Left lung (tissue), 10 donors: ENCODE data around the gene ZBTB42. TPM values are rescaled to one million over a fixed set of nuclear protein-coding genes. Genes with fewer than 3 reads are reported as not detected.

ENCODE experiments used
- ATAC-seq: fragments of 200-7000 bp; cut with Tn5 transposase; one replicate; pipeline ENCODE4 v1.9.1; 2020; ENCODE audit warnings: moderate library complexity
- DNase-seq, 4 donors: peaks; one replicate each; pipeline ENCODE4 v3.0.0-alpha.2; 2013 to 2020
- H3K27ac ChIP-seq, 2 donors: fragments of 200-600 bp; sonication (generic) in 1 of 2; one replicate each; pipeline versions ENCODE4 v1.5.0 to v1.8.0; 2020 to 2021
- H3K27me3 ChIP-seq, 2 donors: fragments of 200-600 bp; sonication (generic) in 1 of 2; one replicate each; pipeline versions ENCODE4 v1.5.0 to v1.8.0; 2020 to 2021
- H3K36me3 ChIP-seq, 2 donors: fragments of 200-600 bp; sonication (generic) in 1 of 2; one replicate each; pipeline versions ENCODE4 v1.5.0 to v1.8.0; 2020 to 2021
- H3K4me1 ChIP-seq, 2 donors: fragments of 200-600 bp; one replicate each; pipeline ENCODE4 v1.8.0; 2021
- H3K4me3 ChIP-seq, 2 donors: fragments of 200-600 bp; sonication (generic) in 1 of 2; one replicate each; pipeline versions ENCODE4 v1.5.0 to v1.8.0; 2020 to 2021; ENCODE audit warnings: mild to moderate bottlenecking in 1 of 2
- H3K9me3 ChIP-seq, 2 donors: fragments of 200-600 bp; sonication (generic) in 1 of 2; one replicate each; pipeline versions ENCODE4 v1.5.0 to v1.8.0; 2020 to 2021
- CTCF ChIP-seq, 2 donors: fragments of 200-600 bp; sonication (generic) in 1 of 2; IDR thresholded peaks; one replicate each; pipeline versions ENCODE4 v1.5.0 to v1.8.0; 2021; ENCODE audit warnings: antibody characterized with exemption in 2 of 2
- intact Hi-C, 2 donors: fragments of 100-400 bp; cut with DNase I; formaldehyde crosslinking; loops; one replicate each; pipeline versions ENCODE4 v1.11.2 to v1.14.2; 2022
- polyA plus RNA-seq, 6 donors: library from polyadenylated mRNA; unstranded; fragments of 120-200 nt; gene quantifications; one replicate each; pipeline ENCODE4 v1.2.1, GENCODE V29; 2013; ENCODE audit not compliant: insufficient read length in 6 of 6
- total RNA-seq, 2 donors: library from RNA; stranded (reverse); fragmentation: NEBNext Ultra II Directional; extraction: Animal tissue kit (Norgen Biotek cat#: 25700); gene quantifications; one replicate each; pipeline ENCODE4 v1.2.1, GENCODE V29; 2021
- donor health status: DM: no; HTN: yes; CAD: no.
- donor health status: DM: no; HTN: no; CAD: no.

The ZBTB42 gene
- total and polyA plus RNA-seq, 8 donors = 5.8 to 12.1 (median 9.3) TPM

DNA sequence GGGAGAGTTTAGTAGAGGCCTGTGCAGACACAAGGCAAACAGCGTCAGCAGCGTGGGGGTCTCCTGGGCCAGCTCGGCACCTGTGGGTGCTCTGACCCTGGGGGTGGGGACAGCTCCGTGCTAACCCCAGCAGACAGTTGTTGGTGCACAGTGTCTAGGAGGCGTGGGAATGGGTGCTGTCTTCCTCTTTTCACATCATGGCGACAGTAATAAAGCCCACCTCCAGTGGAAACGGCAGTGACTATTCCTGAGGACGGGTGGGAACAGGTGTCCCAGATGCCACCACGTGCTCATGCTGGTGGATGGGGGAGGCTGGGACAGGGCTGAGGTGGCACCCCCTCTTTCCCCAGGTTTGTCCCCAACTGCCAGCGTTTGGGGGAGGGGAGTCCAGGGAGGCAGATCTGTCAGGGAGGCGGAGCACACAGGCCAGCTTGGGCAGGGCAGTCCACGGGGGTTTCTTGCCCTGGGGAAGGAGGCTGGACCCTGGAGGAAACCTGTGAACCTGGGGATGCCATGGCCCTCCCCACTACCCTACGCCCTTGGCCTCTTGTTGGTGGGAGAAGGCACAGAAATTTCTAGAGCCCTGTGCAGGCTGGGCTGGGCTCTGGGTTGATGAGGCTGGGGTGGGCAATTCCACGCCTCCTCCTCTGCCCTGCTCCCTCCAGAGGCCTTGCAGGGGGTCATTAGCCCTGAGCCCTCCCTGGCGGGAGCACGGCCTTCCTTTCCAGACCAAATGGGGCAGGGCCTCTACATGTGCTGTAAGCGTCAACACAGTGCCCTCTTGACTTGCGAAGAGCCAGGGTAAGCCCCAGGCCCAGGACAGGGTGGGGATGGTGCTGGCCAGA, 3.8 kb downstream of the ZBTB42 start:
- intact Hi-C loops = no loop called here
- Histone ChIP-seq H3K27ac (no peak overlapping the region), H3K9me3 (no peaks in the 10 kb centered on the region), H3K27me3 (peaks cover 0 to 13% of the 10 kb centered on the region in 2 donors), H3K4me1 (peaks cover 7 to 50% of the 10 kb centered on the region in 2 donors), H3K4me3 (no peak overlapping the region), H3K36me3 (no peaks in the 10 kb centered on the region)
- no peak for TF ChIP-seq CTCF (IDR thresholded peaks at IDR 0.05)
- ATAC-seq (peak; percentile 4), DNase-seq (peak in 1 of 4 donors; percentile 23)

GRCh38 chr14:104805326-104805678, 4.4 kb downstream of the ZBTB42 start:
- peaks cover 0 to 9% of the 10 kb centered on the region in 2 donors for H3K27me3 ChIP-seq
- H3K27ac ChIP-seq = no peak overlapping the region
- ATAC-seq = peak; percentile 61
- no peaks in the 10 kb centered on the region for H3K36me3 ChIP-seq
- DNase-seq = peak in 1 of 4 donors; percentile 81
- peaks cover 7 to 45% of the 10 kb centered on the region in 2 donors for H3K4me1 ChIP-seq
- no peak for TF ChIP-seq CTCF (IDR thresholded peaks at IDR 0.05)
- intact Hi-C loops = no loop called here
- H3K4me3 ChIP-seq = no peak overlapping the region
- H3K9me3 ChIP-seq = no peaks in the 10 kb centered on the region

- no peak for TF ChIP-seq CTCF (IDR thresholded peaks at IDR 0.05)
- no peaks in the 10 kb centered on the region for H3K36me3 ChIP-seq
- H3K4me1 ChIP-seq = peaks cover 7 to 42% of the 10 kb centered on the region in 2 donors
- no peak overlapping the region for H3K27ac ChIP-seq
- H3K9me3 ChIP-seq = no peaks in the 10 kb centered on the region
- ATAC-seq = no peak
- DNase-seq = peak in 1 of 4 donors; percentile 62
- H3K4me3 ChIP-seq = no peak overlapping the region
- intact Hi-C loops = no loop called here
- peaks cover 0 to 6% of the 10 kb centered on the region in 2 donors for H3K27me3 ChIP-seq
Observed at GRCh38 chr14:104805941-104806624, 5.2 kb downstream of the ZBTB42 start.

DNA sequence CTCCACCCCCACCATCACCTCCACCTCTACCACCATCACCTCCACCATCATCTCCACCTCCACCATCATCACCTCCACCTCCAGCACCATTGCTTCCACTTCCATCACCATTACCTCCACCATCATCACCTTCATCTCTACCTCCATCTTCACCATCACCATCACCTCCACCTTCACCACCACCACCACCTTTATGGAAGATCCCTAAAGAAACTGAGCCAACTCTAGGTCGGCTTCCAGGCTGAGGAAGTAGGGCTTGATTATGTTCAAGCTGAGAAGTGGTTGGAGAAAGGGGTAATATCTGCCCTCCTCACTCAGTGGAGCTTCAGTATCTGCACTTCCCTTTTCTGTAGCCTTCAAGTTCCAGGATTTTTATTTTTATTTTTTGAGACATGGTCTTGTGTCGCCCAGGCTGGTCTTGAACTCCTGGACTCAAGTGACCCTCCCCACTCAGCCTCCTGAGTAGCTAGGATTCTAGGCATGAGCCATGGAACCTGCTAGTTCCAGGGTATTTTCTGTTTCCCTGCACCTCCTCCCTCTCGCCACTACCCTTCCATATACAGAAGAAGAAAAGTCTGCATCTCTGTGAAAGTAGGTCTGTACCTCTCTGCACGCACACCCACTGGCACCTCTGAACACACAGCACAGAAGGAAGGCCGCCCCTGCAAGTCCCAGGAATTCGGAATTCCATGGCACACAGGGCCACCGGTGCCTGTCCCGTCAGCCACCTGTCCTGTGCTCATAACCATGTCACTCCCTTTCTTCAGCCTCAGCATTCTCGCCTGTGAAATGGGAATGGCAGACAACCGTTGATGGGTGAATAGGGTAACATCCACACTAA, 5.9 kb downstream of the ZBTB42 start:
- intact Hi-C loops = no loop called here
- ATAC-seq = no peak
- no peaks in the 10 kb centered on the region for H3K9me3 ChIP-seq
- peaks cover 0 to 5% of the 10 kb centered on the region in 2 donors for H3K36me3 ChIP-seq
- no peak for TF ChIP-seq CTCF (IDR thresholded peaks at IDR 0.05)
- no peaks in the 10 kb centered on the region for H3K27me3 ChIP-seq
- no peak overlapping the region for H3K27ac ChIP-seq
- peak in 1 of 4 donors; percentile 43 for DNase-seq
- H3K4me1 ChIP-seq = peaks cover 0 to 34% of the 10 kb centered on the region in 2 donors
- no peak overlapping the region for H3K4me3 ChIP-seq
